H9 (cell line): Measurements from ENCODE around the gene PDPK1. TPM values are rescaled to one million over a fixed set of nuclear protein-coding genes. Genes with fewer than 3 reads are reported as not detected.

Experiments used
- DNase-seq: peaks from one replicate; pipeline ENCODE4 v3.0.0-alpha.2; 2017
- H2AFZ ChIP-seq: one replicate; pipeline ENCODE4 v1.6.1; 2013; ENCODE audit warnings: mild to moderate bottlenecking, low read length, control low read depth, moderate library complexity
- H2AK5ac ChIP-seq: 2 replicates; pipeline ENCODE4 v1.6.1; 2013; ENCODE audit warnings: low read length, control low read depth, mixed read lengths; ENCODE audit not compliant: insufficient read length
- H2BK120ac ChIP-seq: one replicate; pipeline ENCODE4 v1.6.1; 2013; ENCODE audit warnings: low read depth, mild to moderate bottlenecking, low read length, control low read depth, inconsistent platforms; ENCODE audit not compliant: poor library complexity, severe bottlenecking
- H2BK12ac ChIP-seq: 2 replicates; pipeline ENCODE4 v1.6.1; 2013; ENCODE audit warnings: low read length, control low read depth, mixed read lengths, low read depth; ENCODE audit not compliant: insufficient read length
- H2BK15ac ChIP-seq: 2 replicates; pipeline ENCODE4 v1.6.1; 2013; ENCODE audit warnings: low read depth, low read length, control low read depth
- H2BK20ac ChIP-seq: one replicate; pipeline ENCODE4 v1.6.1; 2013; ENCODE audit warnings: low read depth, mild to moderate bottlenecking, low read length, control low read depth, inconsistent platforms; ENCODE audit not compliant: poor library complexity, severe bottlenecking
- H2BK5ac ChIP-seq: 2 replicates; pipeline ENCODE4 v1.6.1; 2013; ENCODE audit warnings: low read length, control low read depth, mixed read lengths; ENCODE audit not compliant: insufficient read length
- H3K14ac ChIP-seq: 2 replicates; pipeline ENCODE4 v1.6.1; 2013; ENCODE audit warnings: low read length, control low read depth; ENCODE audit not compliant: insufficient read depth
- H3K18ac ChIP-seq: 2 replicates; pipeline ENCODE4 v1.6.1; 2013; ENCODE audit warnings: low read depth, mild to moderate bottlenecking, mixed read lengths, low read length, control low read depth; ENCODE audit not compliant: insufficient read length
- H3K23ac ChIP-seq: 2 replicates; pipeline ENCODE4 v1.6.1; 2013; ENCODE audit warnings: low read length, control low read depth, mixed read lengths, low read depth; ENCODE audit not compliant: insufficient read length
- H3K23me2 ChIP-seq: 2 replicates; pipeline ENCODE4 v1.6.1; 2013; ENCODE audit warnings: low read depth, mild to moderate bottlenecking, mixed read lengths, low read length, control low read depth; ENCODE audit not compliant: insufficient read length, poor library complexity, severe bottlenecking
- H3K27ac ChIP-seq: 2 replicates; pipeline ENCODE4 v1.5.1; 2013; ENCODE audit warnings: low read length, control low read depth, mixed read lengths, low read depth; ENCODE audit not compliant: insufficient read length
- H3K27me3 ChIP-seq: 2 replicates; pipeline ENCODE4 v1.6.1; 2013; ENCODE audit warnings: low read length, control low read depth, inconsistent platforms; ENCODE audit not compliant: insufficient read depth
- H3K4ac ChIP-seq: 2 replicates; pipeline ENCODE4 v1.6.1; 2013; ENCODE audit warnings: low read depth, mild to moderate bottlenecking, control low read depth, inconsistent platforms, low read length, moderate library complexity
- H3K4me1 ChIP-seq: 2 replicates; pipeline ENCODE4 v1.6.1; 2013; ENCODE audit warnings: low read length, control low read depth, inconsistent platforms; ENCODE audit not compliant: insufficient read depth
- H3K4me2 ChIP-seq: 2 replicates; pipeline ENCODE4 v1.6.1; 2013; ENCODE audit warnings: low read length, control low read depth, mixed read lengths; ENCODE audit not compliant: insufficient read length, insufficient read depth
- H3K56ac ChIP-seq: 2 replicates; pipeline ENCODE4 v1.6.1; 2013; ENCODE audit warnings: low read depth, mild to moderate bottlenecking, mixed read lengths, low read length, control low read depth; ENCODE audit not compliant: insufficient read length
- H3K79me1 ChIP-seq: 2 replicates; pipeline ENCODE4 v1.6.1; 2013; ENCODE audit warnings: low read depth, mild to moderate bottlenecking, moderate library complexity, low read length, control low read depth, inconsistent platforms; ENCODE audit not compliant: insufficient read depth, poor library complexity, severe bottlenecking
- H3K79me2 ChIP-seq: 2 replicates; pipeline ENCODE4 v1.6.1; 2013; ENCODE audit warnings: low read length, control low read depth, inconsistent platforms; ENCODE audit not compliant: insufficient read depth
- H3K9ac ChIP-seq: 2 replicates; pipeline ENCODE4 v1.6.1; 2013; ENCODE audit warnings: low read length, control low read depth, mixed read lengths; ENCODE audit not compliant: insufficient read length; ENCODE audit errors: extremely low read depth
- H3K9me3 ChIP-seq: one replicate; pipeline ENCODE4 v1.6.1; 2013; ENCODE audit warnings: low read depth, low read length, inconsistent platforms; ENCODE audit not compliant: control insufficient read depth
- H3T11ph ChIP-seq: one replicate; pipeline ENCODE4 v1.6.1; 2013; ENCODE audit warnings: mild to moderate bottlenecking, low read length, control low read depth, inconsistent platforms
- H4K20me1 ChIP-seq: one replicate; pipeline ENCODE4 v1.6.1; 2013; ENCODE audit not compliant: control insufficient read depth, insufficient read length, insufficient read depth
- H4K5ac ChIP-seq: 2 replicates; pipeline ENCODE4 v1.6.1; 2013; ENCODE audit warnings: low read depth, mild to moderate bottlenecking, mixed read lengths, low read length, control low read depth; ENCODE audit not compliant: insufficient read length
- H4K8ac ChIP-seq: replicated peaks from 2 replicates; pipeline ENCODE4 v1.6.1; 2013; ENCODE audit warnings: low read length, control low read depth, mixed read lengths, low read depth; ENCODE audit not compliant: insufficient read length
- H4K91ac ChIP-seq: 2 replicates; pipeline ENCODE4 v1.6.1; 2013; ENCODE audit warnings: low read depth, mild to moderate bottlenecking, moderate library complexity, mixed read lengths, low read length, control low read depth; ENCODE audit not compliant: insufficient read length
- H3K27ac Mint-ChIP-seq, 3 experiments: 2 replicates in 2 of 3; 3 replicates in 1 of 3; pipeline ENCODE4 v1.8.0; 2020 to 2021; ENCODE audit warnings: mixed read lengths in 3 of 3, mild to moderate bottlenecking in 1 of 3, moderate library complexity in 1 of 3
- H3K27me3 Mint-ChIP-seq: 2 replicates; pipeline ENCODE4 v1.8.0; 2021; ENCODE audit warnings: low read depth, mild to moderate bottlenecking, moderate library complexity, mixed read lengths
- H3K36me3 Mint-ChIP-seq, 3 experiments: 2 replicates in 2 of 3; 3 replicates in 1 of 3; pipeline ENCODE4 v1.8.0; 2020 to 2021; ENCODE audit warnings: low read depth in 3 of 3, mixed read lengths in 3 of 3; ENCODE audit not compliant: insufficient read depth in 1 of 3
- H3K4me1 Mint-ChIP-seq, 2 experiments: 2 replicates each; pipeline ENCODE4 v1.8.0; 2020; ENCODE audit warnings: mixed read lengths in 2 of 2
- H3K4me3 Mint-ChIP-seq, 2 experiments: 2 replicates in 1 of 2; 3 replicates in 1 of 2; pipeline ENCODE4 v1.8.0; 2020 to 2021; ENCODE audit warnings: mild to moderate bottlenecking in 2 of 2, mixed read lengths in 2 of 2, moderate library complexity in 1 of 2
- H3K9me3 Mint-ChIP-seq, 2 experiments: 2 replicates in 1 of 2; 3 replicates in 1 of 2; pipeline ENCODE4 v1.8.0; 2020; ENCODE audit warnings: mild to moderate bottlenecking in 2 of 2, mixed read lengths in 2 of 2, moderate library complexity in 1 of 2
- CTCF ChIP-seq: fragments of 200-600 bp; sonication (generic); conservative IDR thresholded peaks from 3 replicates; pipeline ENCODE4 v1.8.0; 2021; ENCODE audit warnings: antibody characterized with exemption, mild to moderate bottlenecking
- WGBS: extraction: QIAGEN DNeasy Blood & Tissue Kit; methylation state at CpG from one replicate; pipeline ENCODE4 v1.1.7; 2013; ENCODE audit warnings: missing lambda C conversion rate, low lambda C conversion rate, mixed read lengths; ENCODE audit not compliant: insufficient read length; ENCODE audit errors: extremely low coverage; 5-methylcytosine and 5-hydroxymethylcytosine counted together
- total RNA-seq: library from RNA; stranded (reverse); gene quantifications from 2 replicates; pipeline ENCODE4 v1.2.1, GENCODE V29; 2021

The PDPK1 gene
- total RNA-seq, 1 experiment from 2014 or later, result 32.8 TPM

- no peak overlapping the region for H3K4me3 Mint-ChIP-seq
- no peak overlapping the region for H2BK12ac ChIP-seq
- H3K27ac Mint-ChIP-seq, result no peak overlapping the region
- no peaks in the 10 kb centered on the region for H3K9me3 ChIP-seq
- peaks cover 2% of the 10 kb centered on the region for H3K79me1 ChIP-seq
- no peak overlapping the region for H2AFZ ChIP-seq
- H2BK120ac ChIP-seq, result no peak overlapping the region
- H4K20me1 ChIP-seq, result no peaks in the 10 kb centered on the region
- peaks cover 5 to 50% (median 23%) of the 10 kb centered on the region in 3 experiments; a peak in 6 of 7 replicates for H3K36me3 Mint-ChIP-seq
- H2BK5ac ChIP-seq, result no peak overlapping the region
- no peaks in the 10 kb centered on the region for H3K4me1 ChIP-seq
- H3T11ph ChIP-seq, result no peak overlapping the region
- TF ChIP-seq CTCF, result no peak
- peaks cover 4 to 8% of the 10 kb centered on the region in 2 experiments for H3K4me1 Mint-ChIP-seq
- H3K9ac ChIP-seq, result no peak overlapping the region
- H2BK15ac ChIP-seq, result no peak overlapping the region
- no peak for DNase-seq
- no peak overlapping the region for H3K14ac ChIP-seq
- no peak overlapping the region for H3K56ac ChIP-seq
- no peak overlapping the region for H3K4ac ChIP-seq
- H3K23me2 ChIP-seq, result no peaks in the 10 kb centered on the region
- no peak overlapping the region for H3K18ac ChIP-seq
- H3K27me3 Mint-ChIP-seq, result no peaks in the 10 kb centered on the region; the same call in 1 of the 2 replicates
- no peaks in the 10 kb centered on the region for H3K79me2 ChIP-seq
- WGBS, result no CpG with 5 or more reads among the region's 8 CpGs
- no peak overlapping the region for H2BK20ac ChIP-seq
- no peak overlapping the region for H4K91ac ChIP-seq
- no peaks in the 10 kb centered on the region for H3K27me3 ChIP-seq
- no peak overlapping the region for H2AK5ac ChIP-seq
- no peak overlapping the region for H4K8ac ChIP-seq
- H3K9me3 Mint-ChIP-seq, result no peaks in the 10 kb centered on the region
- no peak overlapping the region for H4K5ac ChIP-seq
- no peak overlapping the region for H3K27ac ChIP-seq
- no peak overlapping the region for H3K4me2 ChIP-seq
- H3K23ac ChIP-seq, result no peak overlapping the region
Observed at GRCh38 chr16:2526135-2526534, 11.7 kb upstream of the PDPK1 start.
